HepG2 (cell line): Measurements from ENCODE around the gene ZNF556. TPM values are rescaled to one million over a fixed set of nuclear protein-coding genes. Genes with fewer than 3 reads are reported as not detected.
A peak's percentile ranks its signal among the peaks of the same experiment; 100 is the strongest.

Source experiments
- FOXA1 ChIP-seq, 2 experiments: fragments of 450-650 bp in 1 of 2; sonication (generic) in 1 of 2; formaldehyde crosslinking in 1 of 2; IDR thresholded peaks; 2 replicates each; pipeline versions ENCODE4 v1.4.0 to v1.6.1; 2016 to 2020; ENCODE audit warnings: missing genetic modification reagents in 1 of 2
- KDM5A ChIP-seq: fragments of 200-600 bp; sonication (generic); IDR thresholded peaks from 2 replicates; pipeline ENCODE4 v1.7.0; 2018; ENCODE audit warnings: antibody characterized with exemption, mild to moderate bottlenecking, low read length, borderline replicate concordance
- MED1 ChIP-seq: sonication (generic); formaldehyde crosslinking; IDR thresholded peaks from 2 replicates; pipeline ENCODE4 v1.4.0; 2020; ENCODE audit warnings: missing genetic modification reagents
- MLLT10 ChIP-seq: sonication (generic); formaldehyde crosslinking; IDR thresholded peaks from 2 replicates; pipeline ENCODE4 v1.4.0; 2020; ENCODE audit warnings: missing genetic modification reagents
- MTF2 ChIP-seq: sonication (generic); formaldehyde crosslinking; IDR thresholded peaks from 2 replicates; pipeline ENCODE4 v1.5.0; 2020; ENCODE audit warnings: missing genetic modification reagents, borderline replicate concordance
- PAF1 ChIP-seq: IDR thresholded peaks from 2 replicates; pipeline ENCODE4 v1.6.1; 2016; ENCODE audit warnings: missing genetic modification reagents, missing compliant biosample characterization
- SMAD1 ChIP-seq: sonication (generic); formaldehyde crosslinking; IDR thresholded peaks from 2 replicates; pipeline ENCODE4 v1.4.0; 2020; ENCODE audit warnings: missing genetic modification reagents, low read depth, mild to moderate bottlenecking, borderline replicate concordance
- SOX5 ChIP-seq: IDR thresholded peaks from 2 replicates; pipeline ENCODE4 v1.6.1; 2016; ENCODE audit warnings: borderline replicate concordance
- TOPORS ChIP-seq: sonication (generic); formaldehyde crosslinking; IDR thresholded peaks from 2 replicates; pipeline ENCODE4 v1.8.0; 2023; ENCODE audit warnings: mild to moderate bottlenecking, missing genetic modification reagents
- YEATS4 ChIP-seq: sonication (generic); formaldehyde crosslinking; IDR thresholded peaks from 2 replicates; pipeline ENCODE4 v1.4.0; 2020; ENCODE audit warnings: missing genetic modification reagents, borderline replicate concordance
- YY1 ChIP-seq: IDR thresholded peaks from 2 replicates; pipeline ENCODE4 v1.6.1; 2011; ENCODE audit warnings: low read length, low read depth, moderate library complexity, mild to moderate bottlenecking; ENCODE audit not compliant: insufficient read depth, insufficient replicate concordance
- ZBTB7A ChIP-seq: sonication (generic); formaldehyde crosslinking; IDR thresholded peaks from 2 replicates; pipeline ENCODE4 v1.8.0; 2022; ENCODE audit warnings: mild to moderate bottlenecking, missing genetic modification reagents
- ZNF552 ChIP-seq: sonication (generic); formaldehyde crosslinking; IDR thresholded peaks from 2 replicates; pipeline ENCODE4 v1.9.0; 2022; ENCODE audit warnings: missing genetic modification reagents, mild to moderate bottlenecking, borderline replicate concordance
- polyA plus RNA-seq, 8 experiments: library from polyadenylated mRNA; depleted of rRNA in 3 of 8; stranded (reverse) in 7 of 8; unstranded in 1 of 8; fragments of >200 nt; fragmentation: Illumina TruSeq in 4 of 8; extraction: Trizol in 4 of 8; gene quantifications; 2 replicates each; pipeline versions ENCODE4 v1.2.1 to v1.2.3, GENCODE V29; 2011 to 2016; ENCODE audit warnings: low read depth in 4 of 8, missing spikeins in 1 of 8, mixed read lengths in 1 of 8; ENCODE audit not compliant: insufficient read depth in 1 of 8
- total RNA-seq, 5 experiments: library from RNA; depleted of rRNA; stranded (reverse); fragments of >200 nt; fragmentation: Illumina TruSeq; extraction: Trizol; gene quantifications; 2 replicates each; pipeline ENCODE4 v1.2.3, GENCODE V29; 2016; ENCODE audit warnings: low read depth in 1 of 5
- TF ChIP-seq, protein P1 (sequence below): IDR thresholded peaks from 2 replicates; pipeline ENCODE4 v1.6.1; 2012; ENCODE audit warnings: low read depth, low read length, improper control_type of control experiment
- TF ChIP-seq, protein P2 (sequence below): sonication (generic); formaldehyde crosslinking; IDR thresholded peaks from 2 replicates; pipeline ENCODE4 v1.5.1; 2020; ENCODE audit warnings: mild to moderate bottlenecking, missing genetic modification reagents, borderline replicate concordance
- TF ChIP-seq, protein P3 (sequence below): IDR thresholded peaks from 2 replicates; pipeline ENCODE4 v1.4.0; 2020; ENCODE audit warnings: mild to moderate bottlenecking, missing genetic modification reagents
- TF ChIP-seq, protein P4 (sequence below): sonication (generic); formaldehyde crosslinking; IDR thresholded peaks from 2 replicates; pipeline ENCODE4 v1.4.0; 2020; ENCODE audit warnings: missing genetic modification reagents, mild to moderate bottlenecking, borderline replicate concordance

Gene ZNF556
- total and polyA plus RNA-seq, 2 of the 13 experiments (the other 11 are each of a cell fraction or from before 2014, with no cell fraction given) = 4.2 to 28.6 TPM

DNA sequence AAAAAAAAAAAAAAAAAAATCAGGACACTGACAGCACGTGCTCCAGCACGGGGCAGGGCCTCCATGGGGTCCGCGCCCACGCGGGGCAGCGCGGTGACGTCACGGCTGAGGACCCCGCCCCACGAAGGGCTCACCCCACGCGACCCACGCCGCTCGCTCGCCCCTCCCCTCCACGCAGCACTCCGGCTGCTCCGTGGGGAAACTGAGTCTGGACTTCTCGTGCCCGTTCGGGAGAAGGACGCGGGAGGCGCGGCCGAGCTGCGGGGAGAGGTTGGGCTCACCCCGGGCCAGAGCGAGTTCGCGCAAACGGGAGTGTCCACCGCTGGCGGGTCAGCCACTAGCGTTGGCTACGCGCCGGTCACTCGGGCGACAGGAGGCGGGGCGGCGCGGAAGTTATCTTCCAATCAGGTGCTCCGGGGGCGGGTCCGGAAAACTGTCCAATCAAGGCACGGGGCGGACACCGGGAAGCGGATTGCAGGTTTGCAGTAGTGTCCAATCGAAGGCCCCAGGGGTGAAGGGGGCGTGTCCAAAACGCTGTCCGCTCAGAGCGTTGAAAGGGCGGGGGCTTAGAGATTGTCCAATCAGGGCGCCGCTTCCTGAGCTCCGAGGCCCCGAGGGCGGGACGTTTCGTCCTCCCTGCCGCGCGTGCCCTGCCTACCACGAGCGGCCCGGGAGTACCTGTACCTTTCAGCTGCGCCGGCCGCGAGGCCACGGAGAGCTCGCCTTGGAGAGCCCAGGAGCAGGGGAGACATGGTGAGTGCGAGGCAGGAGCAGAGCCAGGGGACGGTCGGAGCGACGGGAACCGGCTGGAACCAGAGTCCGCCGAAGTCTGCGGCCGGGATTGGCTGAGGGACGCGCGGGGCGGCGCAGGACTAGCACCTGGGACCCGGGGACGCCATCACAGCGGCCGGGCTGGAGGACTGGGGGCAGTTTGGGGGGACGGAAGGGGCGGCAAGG lies 33.4 kb downstream of the ZNF556 start, which contains the start of gene ZNF57 (continued):
- TF ChIP-seq, protein P1, sequence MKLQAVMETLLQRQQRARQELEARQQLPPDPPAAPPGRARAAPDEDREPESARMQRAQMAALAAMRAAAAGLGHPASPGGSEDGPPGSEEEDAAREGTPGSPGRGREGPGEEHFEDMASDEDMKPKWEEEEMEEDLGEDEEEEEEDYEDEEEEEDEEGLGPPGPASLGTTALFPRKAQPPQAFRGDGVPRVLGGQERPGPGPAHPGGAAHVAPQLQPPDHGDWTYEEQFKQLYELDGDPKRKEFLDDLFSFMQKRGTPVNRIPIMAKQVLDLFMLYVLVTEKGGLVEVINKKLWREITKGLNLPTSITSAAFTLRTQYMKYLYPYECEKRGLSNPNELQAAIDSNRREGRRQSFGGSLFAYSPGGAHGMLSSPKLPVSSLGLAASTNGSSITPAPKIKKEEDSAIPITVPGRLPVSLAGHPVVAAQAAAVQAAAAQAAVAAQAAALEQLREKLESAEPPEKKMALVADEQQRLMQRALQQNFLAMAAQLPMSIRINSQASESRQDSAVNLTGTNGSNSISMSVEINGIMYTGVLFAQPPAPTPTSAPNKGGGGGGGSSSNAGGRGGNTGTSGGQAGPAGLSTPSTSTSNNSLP = no peak
- peak; percentile 50 for TF ChIP-seq YY1
- no peak for TF ChIP-seq MLLT10 (CRISPR knock-in tag)
- no peak for TF ChIP-seq ZNF552 (CRISPR knock-in tag)
- peak; percentile 74; the same call in 1 of the 2 replicates for TF ChIP-seq ZBTB7A (CRISPR knock-in tag)
- TF ChIP-seq PAF1 (CRISPR knock-in tag) = no peak
- TF ChIP-seq MED1 = peak; percentile 56
- TF ChIP-seq SMAD1 (CRISPR knock-in tag) = no peak; the same call in 1 of the 2 replicates
- no peak; the same call in 1 of the 2 replicates for TF ChIP-seq KDM5A
- no peak for TF ChIP-seq MTF2 (CRISPR knock-in tag)
- TF ChIP-seq SOX5 = peak; percentile 44; the same call in 1 of the 2 replicates
- TF ChIP-seq, protein P2, sequence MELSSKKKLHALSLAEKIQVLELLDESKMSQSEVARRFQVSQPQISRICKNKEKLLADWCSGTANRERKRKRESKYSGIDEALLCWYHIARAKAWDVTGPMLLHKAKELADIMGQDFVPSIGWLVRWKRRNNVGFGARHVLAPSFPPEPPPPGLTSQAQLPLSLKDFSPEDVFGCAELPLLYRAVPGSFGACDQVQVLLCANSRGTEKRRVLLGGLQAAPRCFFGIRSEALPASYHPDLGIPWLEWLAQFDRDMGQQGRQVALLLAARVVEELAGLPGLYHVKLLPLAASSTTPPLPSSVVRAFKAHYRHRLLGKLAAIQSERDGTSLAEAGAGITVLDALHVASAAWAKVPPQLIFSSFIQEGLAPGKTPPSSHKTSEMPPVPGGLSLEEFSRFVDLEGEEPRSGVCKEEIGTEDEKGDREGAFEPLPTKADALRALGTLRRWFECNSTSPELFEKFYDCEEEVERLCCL (CRISPR knock-in tag) = no peak
- TF ChIP-seq, protein P3, sequence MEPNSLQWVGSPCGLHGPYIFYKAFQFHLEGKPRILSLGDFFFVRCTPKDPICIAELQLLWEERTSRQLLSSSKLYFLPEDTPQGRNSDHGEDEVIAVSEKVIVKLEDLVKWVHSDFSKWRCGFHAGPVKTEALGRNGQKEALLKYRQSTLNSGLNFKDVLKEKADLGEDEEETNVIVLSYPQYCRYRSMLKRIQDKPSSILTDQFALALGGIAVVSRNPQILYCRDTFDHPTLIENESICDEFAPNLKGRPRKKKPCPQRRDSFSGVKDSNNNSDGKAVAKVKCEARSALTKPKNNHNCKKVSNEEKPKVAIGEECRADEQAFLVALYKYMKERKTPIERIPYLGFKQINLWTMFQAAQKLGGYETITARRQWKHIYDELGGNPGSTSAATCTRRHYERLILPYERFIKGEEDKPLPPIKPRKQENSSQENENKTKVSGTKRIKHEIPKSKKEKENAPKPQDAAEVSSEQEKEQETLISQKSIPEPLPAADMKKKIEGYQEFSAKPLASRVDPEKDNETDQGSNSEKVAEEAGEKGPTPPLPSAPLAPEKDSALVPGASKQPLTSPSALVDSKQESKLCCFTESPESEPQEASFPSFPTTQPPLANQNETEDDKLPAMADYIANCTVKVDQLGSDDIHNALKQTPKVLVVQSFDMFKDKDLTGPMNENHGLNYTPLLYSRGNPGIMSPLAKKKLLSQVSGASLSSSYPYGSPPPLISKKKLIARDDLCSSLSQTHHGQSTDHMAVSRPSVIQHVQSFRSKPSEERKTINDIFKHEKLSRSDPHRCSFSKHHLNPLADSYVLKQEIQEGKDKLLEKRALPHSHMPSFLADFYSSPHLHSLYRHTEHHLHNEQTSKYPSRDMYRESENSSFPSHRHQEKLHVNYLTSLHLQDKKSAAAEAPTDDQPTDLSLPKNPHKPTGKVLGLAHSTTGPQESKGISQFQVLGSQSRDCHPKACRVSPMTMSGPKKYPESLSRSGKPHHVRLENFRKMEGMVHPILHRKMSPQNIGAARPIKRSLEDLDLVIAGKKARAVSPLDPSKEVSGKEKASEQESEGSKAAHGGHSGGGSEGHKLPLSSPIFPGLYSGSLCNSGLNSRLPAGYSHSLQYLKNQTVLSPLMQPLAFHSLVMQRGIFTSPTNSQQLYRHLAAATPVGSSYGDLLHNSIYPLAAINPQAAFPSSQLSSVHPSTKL (CRISPR knock-in tag) = peak; percentile 12; the same call in 1 of the 2 replicates
- TF ChIP-seq, protein P4, sequence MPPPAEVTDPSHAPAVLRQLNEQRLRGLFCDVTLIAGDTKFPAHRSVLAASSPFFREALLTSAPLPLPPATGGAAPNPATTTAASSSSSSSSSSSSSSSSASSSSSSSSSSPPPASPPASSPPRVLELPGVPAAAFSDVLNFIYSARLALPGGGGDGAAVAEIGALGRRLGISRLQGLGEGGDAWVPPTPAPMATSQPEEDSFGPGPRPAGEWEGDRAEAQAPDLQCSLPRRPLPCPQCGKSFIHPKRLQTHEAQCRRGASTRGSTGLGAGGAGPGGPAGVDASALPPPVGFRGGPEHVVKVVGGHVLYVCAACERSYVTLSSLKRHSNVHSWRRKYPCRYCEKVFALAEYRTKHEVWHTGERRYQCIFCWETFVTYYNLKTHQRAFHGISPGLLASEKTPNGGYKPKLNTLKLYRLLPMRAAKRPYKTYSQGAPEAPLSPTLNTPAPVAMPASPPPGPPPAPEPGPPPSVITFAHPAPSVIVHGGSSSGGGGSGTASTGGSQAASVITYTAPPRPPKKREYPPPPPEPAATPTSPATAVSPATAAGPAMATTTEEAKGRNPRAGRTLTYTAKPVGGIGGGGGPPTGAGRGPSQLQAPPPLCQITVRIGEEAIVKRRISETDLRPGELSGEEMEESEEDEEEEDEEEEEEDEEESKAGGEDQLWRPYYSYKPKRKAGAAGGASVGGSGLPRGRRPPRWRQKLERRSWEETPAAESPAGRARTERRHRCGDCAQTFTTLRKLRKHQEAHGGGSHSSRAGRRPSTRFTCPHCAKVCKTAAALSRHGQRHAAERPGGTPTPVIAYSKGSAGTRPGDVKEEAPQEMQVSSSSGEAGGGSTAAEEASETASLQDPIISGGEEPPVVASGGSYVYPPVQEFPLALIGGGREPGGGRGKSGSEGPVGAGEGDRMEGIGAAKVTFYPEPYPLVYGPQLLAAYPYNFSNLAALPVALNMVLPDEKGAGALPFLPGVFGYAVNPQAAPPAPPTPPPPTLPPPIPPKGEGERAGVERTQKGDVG = no peak
- peak; percentile 87; the same call in 1 of the 2 replicates for TF ChIP-seq TOPORS (CRISPR knock-in tag)
- TF ChIP-seq FOXA1 (IDR thresholded peaks at IDR 0.05) = no peak
- TF ChIP-seq FOXA1 (CRISPR knock-in tag; IDR thresholded peaks at IDR 0.05) = no peak; the same call in 1 of the 2 replicates
- TF ChIP-seq YEATS4 = 0 out of 2 replicates have a peak, but pooled peaks have one; percentile 45
